HTR-8/SVneo (cell line): ENCODE results near the gene CHSY1.
A peak's percentile ranks its signal among the peaks of the same experiment; 100 is the strongest.

Source experiments
- DNase-seq: peaks from one replicate; pipeline ENCODE4 v3.0.0; 2011; ENCODE audit warnings: low spot score, mixed read lengths; ENCODE audit not compliant: insufficient read length
- FAIRE-seq: peaks from 2 replicates; lab custom pipeline; 2011; peaks lifted over from hg19 to GRCh38; lab: Jason Lieb, UNC

The CHSY1 gene

GRCh38 chr15:101269479-101270223 is 17.8 kb upstream of the CHSY1 start:
- DNase-seq (no peak), FAIRE-seq (no peak)

GRCh38 chr15:101267320-101268104 is 15.7 kb upstream of the CHSY1 start:
- DNase-seq (no peak), FAIRE-seq (no peak)

DNA sequence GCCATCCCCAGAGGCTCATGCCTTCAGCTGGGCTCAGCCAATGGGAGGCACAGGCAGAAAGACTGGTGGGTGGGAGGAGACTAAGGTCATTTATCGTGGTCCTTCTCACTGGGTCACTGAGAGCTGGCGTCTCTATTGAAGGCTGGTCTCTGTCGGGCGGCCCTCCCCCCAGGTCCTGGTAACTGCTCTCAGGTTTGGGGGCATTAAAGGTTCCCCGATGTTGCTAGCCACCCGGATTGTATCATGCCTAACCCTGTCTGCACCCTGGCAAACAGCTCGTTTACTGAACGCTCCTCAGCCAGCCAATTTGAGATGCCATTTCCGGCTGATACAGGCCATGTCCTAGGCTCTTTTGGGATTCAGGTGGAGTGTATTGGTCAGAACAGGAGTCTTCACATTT is 14.9 kb upstream of the CHSY1 start:
- FAIRE-seq, result no peak
- no peak for DNase-seq

DNA sequence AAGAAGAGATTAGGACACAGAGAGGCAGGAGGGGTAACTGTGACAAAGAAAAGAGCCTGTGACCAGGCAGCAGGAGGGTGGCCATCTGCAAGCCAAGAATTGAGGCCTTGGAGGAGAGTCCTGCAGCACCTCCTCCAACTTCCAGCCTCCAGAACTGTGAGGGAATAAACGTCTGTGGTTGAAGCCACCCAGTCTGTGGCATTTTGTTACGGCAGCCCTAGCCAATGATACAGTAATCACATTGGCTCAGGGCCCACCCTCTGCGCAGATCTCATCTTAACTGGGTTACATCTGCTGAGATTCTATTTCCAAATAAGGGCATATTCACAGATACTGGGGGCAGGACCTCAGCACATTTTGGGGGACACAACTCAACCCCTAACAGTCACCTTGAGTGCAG is 14.2 kb upstream of the CHSY1 start:
- DNase-seq, result no peak
- no peak for FAIRE-seq

DNA sequence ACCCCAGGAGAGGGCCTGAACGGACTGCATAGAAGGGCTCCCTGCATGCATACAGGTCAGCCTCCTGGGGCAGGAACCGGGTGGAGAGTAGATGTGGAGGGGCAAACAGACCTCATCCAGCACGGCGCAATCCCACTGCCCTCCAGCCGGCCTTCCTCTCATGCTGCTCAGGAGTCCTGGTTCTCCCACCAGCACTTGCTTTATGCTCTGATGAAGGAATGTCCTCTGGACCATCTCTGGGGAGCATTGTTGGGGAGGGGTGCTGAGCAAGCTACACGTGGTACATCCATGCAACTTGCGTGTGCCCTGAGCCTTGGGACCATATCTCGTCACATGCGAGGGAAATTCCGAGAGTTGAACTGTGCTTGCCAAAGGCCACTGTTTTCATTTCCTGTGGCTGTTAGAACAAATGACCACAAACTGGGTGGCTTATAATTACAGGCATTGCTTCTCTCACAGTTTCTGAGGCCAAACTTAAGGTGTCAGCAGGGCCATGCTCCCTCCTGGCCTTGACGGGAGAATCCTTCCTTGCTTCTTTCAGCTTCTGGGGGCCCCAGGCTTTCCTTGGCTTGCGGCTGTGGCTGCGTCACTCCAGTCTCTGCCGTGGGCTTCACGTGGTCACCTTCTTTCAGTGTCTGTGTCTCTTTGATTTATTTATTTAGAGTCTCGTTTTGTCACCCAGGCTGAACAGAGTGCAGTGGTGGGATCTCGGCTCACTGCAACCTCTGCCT is 13.2 kb upstream of the CHSY1 start:
- DNase-seq (no peak), FAIRE-seq (no peak)

- no peak for FAIRE-seq
- no peak for DNase-seq
Measured at GRCh38 chr15:101264011-101264410, 12.2 kb upstream of the CHSY1 start.

- no peak for DNase-seq
Measured at GRCh38 chr15:101262551-101262950, 10.7 kb upstream of the CHSY1 start.

DNA sequence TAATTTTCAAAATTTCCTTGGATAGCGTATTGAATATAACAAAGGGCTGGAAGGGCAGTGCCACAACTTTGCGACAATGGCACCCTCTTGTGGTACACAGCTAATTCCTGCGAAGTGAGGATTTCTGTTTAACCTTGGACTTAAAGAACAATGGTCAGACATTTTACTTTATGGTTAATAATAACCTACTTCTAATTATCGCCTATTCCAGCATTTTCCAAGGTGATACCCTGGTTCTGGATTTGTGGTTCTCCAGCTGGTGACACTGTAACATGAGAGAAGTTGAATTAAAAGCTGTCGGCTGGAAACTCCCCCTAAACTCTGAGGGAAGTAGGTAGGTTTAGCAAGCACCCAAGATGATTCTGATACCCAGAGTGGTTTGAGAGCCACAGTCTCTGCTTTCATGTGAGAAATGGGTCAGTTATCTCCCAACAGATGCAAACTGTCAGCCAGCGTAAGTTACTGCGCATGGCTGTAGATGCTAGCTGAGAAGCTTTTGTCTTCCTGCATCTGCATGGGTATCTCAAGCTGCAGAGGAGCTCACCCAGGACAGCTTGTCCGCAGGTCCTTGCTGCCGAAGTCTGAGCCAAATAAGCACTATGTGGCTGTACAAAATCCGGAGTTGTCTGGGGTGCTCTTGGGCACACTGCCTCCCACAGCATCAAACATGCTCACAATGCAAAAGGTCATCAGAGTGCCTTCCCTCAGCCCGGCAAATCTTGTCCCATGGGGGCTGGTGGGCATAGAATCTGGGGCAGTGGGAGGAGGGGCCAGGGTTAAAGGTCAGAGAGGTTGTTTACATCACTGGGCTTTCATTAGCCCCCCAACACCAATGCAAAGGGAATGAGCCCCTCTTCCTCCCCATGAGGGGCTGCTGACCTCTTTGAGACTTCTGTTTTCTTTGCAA is 6.6 kb upstream of the CHSY1 start:
- DNase-seq (peak; percentile 65), FAIRE-seq (no peak)

More at GRCh38 chr15:101262551-101262950, 10.7 kb upstream of the CHSY1 start:
- FAIRE-seq, result no peak

- no peak for FAIRE-seq
- DNase-seq, result no peak
Measured at GRCh38 chr15:101256757-101257156, 4.9 kb upstream of the CHSY1 start.

DNA sequence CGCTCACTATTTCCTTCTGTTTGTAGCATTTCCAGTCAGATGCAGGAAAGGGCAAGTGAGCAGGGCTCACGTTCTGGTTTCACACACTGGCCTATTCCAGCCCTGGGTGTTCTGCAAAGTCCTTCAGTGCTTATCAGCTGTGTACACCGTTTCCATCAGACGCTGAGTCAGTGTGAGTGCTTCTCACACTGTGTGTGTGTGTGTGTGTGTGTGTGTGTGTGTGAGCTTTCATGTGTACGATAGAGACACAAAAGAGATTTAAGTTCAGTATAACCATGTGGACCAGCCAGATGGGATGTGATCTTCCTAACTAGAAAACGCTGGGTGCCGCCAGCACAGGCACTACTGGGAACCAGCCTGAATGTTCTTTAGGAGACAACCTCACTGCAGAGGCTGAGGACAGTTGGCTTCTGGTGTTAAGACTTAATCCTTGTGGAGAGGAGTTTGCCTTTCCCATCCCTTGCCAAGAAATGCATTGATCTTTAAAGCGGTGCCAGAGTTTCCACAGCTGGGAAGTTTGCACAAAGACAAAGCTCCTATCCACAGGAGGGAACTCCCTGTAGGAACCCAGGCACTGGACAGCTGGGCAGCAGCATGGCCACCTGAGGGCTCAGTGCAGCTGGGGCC is 3.9 kb upstream of the CHSY1 start:
- no peak for FAIRE-seq
- no peak for DNase-seq

DNA sequence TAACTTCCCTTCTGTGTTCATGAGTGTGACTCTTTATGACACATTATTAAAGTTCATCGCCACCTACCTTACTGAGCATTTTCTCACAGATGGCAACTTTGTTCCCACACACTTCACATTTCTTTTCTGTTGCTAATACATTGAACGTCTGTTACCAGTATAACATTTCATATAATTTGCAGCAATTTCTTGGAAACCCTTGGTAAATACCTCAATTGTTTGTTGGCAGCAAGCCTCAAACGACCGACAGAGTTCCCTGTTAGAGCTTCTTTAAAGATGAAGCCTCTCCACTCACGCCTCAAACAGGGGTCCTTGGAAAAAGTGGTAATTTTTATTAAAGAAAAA is 3.2 kb upstream of the CHSY1 start:
- no peak for DNase-seq
- FAIRE-seq, result no peak

DNA sequence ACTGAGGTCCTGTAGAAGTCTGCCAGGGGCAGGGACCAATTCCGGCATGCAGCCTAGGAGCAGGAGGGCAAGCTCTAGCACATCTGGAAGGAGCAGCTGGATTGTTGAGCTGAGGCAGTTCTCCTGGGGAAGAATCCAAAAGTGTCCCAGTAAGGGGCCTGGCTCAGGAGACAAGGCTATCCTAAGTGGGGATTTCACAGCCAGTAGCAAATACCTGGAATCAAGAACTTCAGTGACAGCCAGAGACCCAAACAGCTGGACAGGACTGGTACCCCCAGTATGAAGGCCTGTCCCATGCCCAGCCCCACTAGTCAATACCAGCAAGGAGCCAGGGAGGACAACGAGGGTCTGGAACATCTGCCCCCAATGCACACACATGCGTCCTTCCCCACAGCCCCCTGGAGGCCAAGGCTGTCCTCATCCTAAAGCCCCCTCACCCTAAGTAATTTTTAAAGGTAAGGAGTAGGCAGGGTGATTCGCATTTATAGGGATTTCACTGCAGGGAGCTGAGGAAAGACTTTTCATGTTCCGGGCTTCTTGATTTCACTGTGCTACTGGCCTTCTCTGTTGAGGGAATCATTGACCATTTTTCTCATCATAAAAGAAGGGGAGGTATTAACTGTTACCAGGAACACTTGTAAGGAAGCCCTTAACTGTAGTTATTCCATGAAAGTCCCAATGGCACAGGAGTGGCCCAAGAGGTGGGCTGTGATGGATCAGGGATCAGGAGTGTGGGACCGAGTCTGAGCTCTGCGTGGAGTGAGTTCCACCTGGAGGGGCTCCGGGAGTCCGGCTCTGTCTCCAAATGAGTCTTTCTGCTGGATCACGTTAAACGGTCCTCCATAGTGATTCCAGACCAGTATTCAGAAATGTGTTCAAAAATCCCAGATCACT is 2.6 kb upstream of the CHSY1 start:
- DNase-seq, result no peak
- no peak for FAIRE-seq

- no peak for DNase-seq
- no peak for FAIRE-seq
Measured at GRCh38 chr15:101252836-101253235, 988 bp upstream of the CHSY1 start.

DNA sequence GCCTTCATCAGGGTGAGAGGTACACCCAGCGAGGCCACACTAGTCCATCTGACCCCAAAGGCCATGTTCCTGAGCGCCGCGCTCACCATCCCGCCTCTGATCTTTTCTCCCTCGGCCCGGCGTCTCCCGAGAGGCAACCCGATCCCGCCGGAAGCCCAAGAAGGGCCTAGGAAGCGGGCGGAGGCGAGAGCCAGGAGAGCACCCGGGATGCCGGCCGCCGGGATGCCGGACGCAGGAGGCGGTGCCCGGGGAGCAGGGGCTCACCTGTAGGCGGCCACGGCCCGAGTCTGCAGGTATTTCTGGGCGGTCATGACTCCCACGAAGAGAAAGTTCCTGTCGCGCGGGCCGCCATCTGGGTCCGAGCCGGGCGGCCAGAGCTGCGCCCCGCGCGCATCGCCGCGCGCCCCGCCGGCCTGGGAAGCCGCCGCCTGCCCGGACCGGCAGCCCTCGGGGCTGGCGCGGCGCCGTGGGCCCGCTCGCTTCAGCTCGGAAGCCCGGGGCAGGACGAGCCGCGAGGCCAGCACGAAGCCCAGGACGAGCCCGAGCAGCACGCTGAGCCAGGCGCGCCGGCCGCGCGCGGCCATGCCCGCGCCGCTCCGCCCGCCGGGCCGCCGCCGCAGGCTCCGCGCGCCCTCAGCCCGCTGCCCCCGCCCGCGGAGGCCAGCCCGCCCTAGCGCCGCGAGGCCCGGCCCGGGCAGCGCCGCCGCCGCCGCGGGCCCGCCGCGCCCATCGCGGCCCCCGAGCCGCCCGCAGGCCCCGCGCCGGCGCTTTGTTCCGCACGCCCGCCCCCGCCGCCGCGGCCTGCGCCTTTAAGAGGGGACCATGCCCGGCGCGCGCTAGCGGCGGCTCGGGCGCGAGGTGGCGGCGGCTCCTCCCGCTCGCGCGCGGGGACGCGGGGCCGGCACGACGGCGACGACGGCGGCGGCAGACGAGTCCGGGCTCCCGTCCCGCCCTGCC is 697 bp downstream of the CHSY1 start:
- FAIRE-seq, result no peak
- no peak for DNase-seq

DNA sequence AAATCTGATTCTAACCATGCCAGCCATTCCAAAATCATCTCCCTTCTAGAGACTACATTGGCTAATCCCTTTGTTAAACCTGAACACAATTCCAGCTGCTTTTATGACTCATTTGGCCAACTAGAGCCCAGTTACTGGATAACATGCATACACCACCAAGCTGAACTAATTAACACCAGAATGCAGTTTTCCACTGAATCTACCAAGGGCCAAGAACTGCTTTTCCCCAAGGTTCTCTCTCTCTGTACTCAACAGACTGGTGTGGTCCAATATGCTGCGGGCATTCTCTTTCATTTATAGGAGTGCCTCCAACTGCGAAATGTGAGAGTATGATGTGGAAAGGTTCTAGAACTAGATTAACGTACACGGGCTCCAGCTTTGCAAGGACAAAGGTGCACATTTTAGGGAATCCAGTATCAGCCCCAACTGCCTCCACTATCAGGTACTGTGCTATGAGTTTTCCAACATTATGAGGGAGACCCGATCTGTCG is 1.5 kb downstream of the CHSY1 start:
- FAIRE-seq (no peak), DNase-seq (no peak)

DNA sequence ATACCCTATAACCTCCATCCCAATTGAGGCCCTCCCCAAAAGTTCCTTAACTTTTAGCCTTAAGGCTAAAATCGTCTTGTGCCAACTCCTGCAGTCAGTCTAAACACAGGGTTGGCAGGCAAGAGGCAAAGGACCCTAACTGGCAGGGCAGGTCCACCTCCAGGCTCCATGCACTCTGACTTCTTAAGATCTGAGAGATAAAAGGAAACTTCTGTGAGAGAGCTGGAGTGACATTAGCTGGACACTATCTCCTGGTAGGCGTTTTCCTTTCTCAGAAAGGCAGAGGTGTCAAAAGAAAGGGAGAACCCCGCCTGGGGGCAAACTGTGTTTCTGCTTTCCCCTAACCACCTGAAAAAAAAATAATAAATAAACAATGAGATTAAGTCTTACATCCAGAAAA is 3.6 kb downstream of the CHSY1 start:
- FAIRE-seq (no peak), DNase-seq (no peak)
